Liver (tissue), 9 donors: ENCODE measurements around the gene TMEM39B. TPM values are rescaled to one million over a fixed set of nuclear protein-coding genes. Genes with fewer than 3 reads are reported as not detected.

Experiments
- DNase-seq: peaks from one replicate; pipeline ENCODE4 v3.0.0-alpha.2; 2017; ENCODE audit warnings: low spot score
- H3K27ac ChIP-seq, 2 donors: one replicate each; pipeline ENCODE4 v1.7.0; 2013; ENCODE audit warnings: inconsistent platforms in 2 of 2, low read length in 2 of 2, control low read depth in 1 of 2, low read depth in 1 of 2, mild to moderate bottlenecking in 1 of 2
- H3K27me3 ChIP-seq, 4 donors: one replicate each; pipeline versions ENCODE4 v1.6.1 to v1.7.0; 2013; ENCODE audit warnings: low read length in 3 of 4, inconsistent platforms in 1 of 4, mild to moderate bottlenecking in 1 of 4, moderate library complexity in 1 of 4; ENCODE audit not compliant: control insufficient read depth in 4 of 4, insufficient read depth in 4 of 4
- H3K36me3 ChIP-seq, 4 donors: one replicate each; pipeline versions ENCODE4 v1.6.1 to v1.7.0; 2013; ENCODE audit warnings: low read length in 3 of 4, mild to moderate bottlenecking in 3 of 4, low read depth in 1 of 4, moderate library complexity in 1 of 4; ENCODE audit not compliant: control insufficient read depth in 4 of 4, insufficient read depth in 3 of 4
- H3K4me1 ChIP-seq, 4 donors: one replicate each; pipeline versions ENCODE4 v1.6.1 to v1.7.0; 2013; ENCODE audit warnings: low read length in 3 of 4, mild to moderate bottlenecking in 3 of 4, moderate library complexity in 1 of 4; ENCODE audit not compliant: control insufficient read depth in 4 of 4, insufficient read depth in 4 of 4
- H3K4me3 ChIP-seq, 3 donors: one replicate each; pipeline versions ENCODE4 v1.6.1 to v1.7.0; 2013; ENCODE audit warnings: low read length in 3 of 3, control low read depth in 1 of 3, low read depth in 1 of 3, mild to moderate bottlenecking in 1 of 3
- H3K9ac ChIP-seq, 2 donors: one replicate each; pipeline ENCODE4 v1.7.0; 2013; ENCODE audit warnings: low read length in 2 of 2, mild to moderate bottlenecking in 2 of 2, moderate library complexity in 2 of 2, control low read depth in 1 of 2, low read depth in 1 of 2
- H3K9me3 ChIP-seq, 4 donors: one replicate each; pipeline versions ENCODE4 v1.6.1 to v1.7.0; 2013; ENCODE audit warnings: low read length in 3 of 4; ENCODE audit not compliant: control insufficient read depth in 4 of 4
- ATF3 ChIP-seq: IDR thresholded peaks from 2 replicates; pipeline ENCODE4 v1.6.1; 2016; ENCODE audit warnings: antibody characterized with exemption
- CTCF ChIP-seq: fragments of 150-350 bp; IDR thresholded peaks from 2 replicates; pipeline ENCODE4 v1.5.1; 2017; ENCODE audit warnings: improper control_type of control experiment, low read depth, low read length; ENCODE audit not compliant: missing input control
- HNF4A ChIP-seq, 2 donors: conservative IDR thresholded peaks; 2 replicates each; pipeline ENCODE4 v1.6.1; 2016; ENCODE audit warnings: antibody characterized with exemption in 2 of 2, mild to moderate bottlenecking in 2 of 2
- HNF4G ChIP-seq: IDR thresholded peaks from 2 replicates; pipeline ENCODE4 v1.6.1; 2016; ENCODE audit warnings: antibody characterized with exemption
- JUND ChIP-seq, 2 donors: IDR thresholded peaks; 2 replicates each; pipeline ENCODE4 v1.6.1; 2016; ENCODE audit warnings: antibody characterized with exemption in 2 of 2
- MAX ChIP-seq: IDR thresholded peaks from 2 replicates; pipeline ENCODE4 v1.6.1; 2016; ENCODE audit warnings: antibody characterized with exemption
- NR2F2 ChIP-seq: IDR thresholded peaks from 2 replicates; pipeline ENCODE4 v1.6.1; 2016; ENCODE audit warnings: antibody characterized with exemption
- RAD21 ChIP-seq, 2 donors: IDR thresholded peaks; 2 replicates each; pipeline ENCODE4 v1.6.1; 2016; ENCODE audit warnings: antibody characterized with exemption in 2 of 2, mild to moderate bottlenecking in 2 of 2
- REST ChIP-seq: IDR thresholded peaks from 2 replicates; pipeline ENCODE4 v1.6.1; 2016; ENCODE audit warnings: antibody characterized with exemption, mild to moderate bottlenecking
- SP1 ChIP-seq: IDR thresholded peaks from 2 replicates; pipeline ENCODE4 v1.6.1; 2018; ENCODE audit warnings: antibody characterized with exemption, mild to moderate bottlenecking
- TAF1 ChIP-seq: conservative IDR thresholded peaks from 2 replicates; pipeline ENCODE4 v1.6.1; 2016; ENCODE audit warnings: antibody characterized with exemption, mild to moderate bottlenecking
- YY1 ChIP-seq: IDR thresholded peaks from 2 replicates; pipeline ENCODE4 v1.6.1; 2016; ENCODE audit warnings: antibody characterized with exemption, mild to moderate bottlenecking
- WGBS: extraction: QIAGEN DNeasy Blood & Tissue Kit; methylation state at CpG from one replicate; pipeline ENCODE4 v1.1.7; 2013; 5-methylcytosine and 5-hydroxymethylcytosine counted together
- polyA plus RNA-seq, 2 donors: library from polyadenylated mRNA; stranded (reverse) in 1 of 2; unstranded in 1 of 2; fragments of 200-250 nt in 1 of 2; fragments of >200 nt in 1 of 2; fragmentation: Nextera tagmentation in 1 of 2; extraction: Ambion mirVana in 1 of 2; gene quantifications; one replicate each; pipeline versions ENCODE4 v1.2.1 to v1.2.3, GENCODE V29; 2013 to 2015
- total RNA-seq, 2 donors: library from RNA; depleted of rRNA; stranded (reverse); fragments of >200 nt; gene quantifications; one replicate each; pipeline ENCODE4 v1.2.3, GENCODE V29; 2014
- donor health status: healthy.
- donor health status: healthy.
- donor health status: healthy.
- donor health status: healthy.
- donor health status: healthy.

The TMEM39B gene
- total and polyA plus RNA-seq, 4 donors: 3.0 to 8.1 (median 5.9) TPM

- Histone ChIP-seq H3K9me3 (no peaks in the 10 kb centered on the region), H3K27ac (no peak overlapping the region), H3K27me3 (no peaks in the 10 kb centered on the region), H3K4me3 (no peak overlapping the region), H3K36me3 (peaks cover 8 to 69% (median 48%) of the 10 kb centered on the region in 4 donors), H3K9ac (no peak overlapping the region), H3K4me1 (no peaks in the 10 kb centered on the region)
- 88% methylated on average over 3 of the region's 3 CpGs for WGBS
- DNase-seq: no peak
- TF ChIP-seq HNF4A (conservative IDR thresholded peaks at IDR 0.05) (no peak), TAF1 (no peak), ATF3 (no peak), RAD21 (IDR thresholded peaks at IDR 0.05) (no peak), REST (no peak), YY1 (no peak), NR2F2 (no peak), JUND (IDR thresholded peaks at IDR 0.05) (no peak), MAX (no peak)
Observed at GRCh38 chr1:32035119-32035518, 37.6 kb upstream of the TMEM39B start.

- peaks cover 9 to 77% (median 57%) of the 10 kb centered on the region in 4 donors for H3K36me3 ChIP-seq
Observed at GRCh38 chr1:32040711-32041110, 32.0 kb upstream of the TMEM39B start.

More at GRCh38 chr1:32040711-32041110, 32.0 kb upstream of the TMEM39B start:
- TF ChIP-seq HNF4G (no peak), HNF4A (conservative IDR thresholded peaks at IDR 0.05) (no peak), CTCF (no peak), SP1 (no peak), REST (no peak)
- no peaks in the 10 kb centered on the region for H3K9me3 ChIP-seq
- DNase-seq: no peak
- H3K27me3 ChIP-seq: no peaks in the 10 kb centered on the region
- H3K4me1 ChIP-seq: no peaks in the 10 kb centered on the region
- WGBS: 89% methylated on average over 3 of the region's 3 CpGs
- H3K9ac ChIP-seq: no peak overlapping the region
- no peak overlapping the region for H3K4me3 ChIP-seq
- H3K27ac ChIP-seq: no peak overlapping the region
